Activated CD8-positive, alpha-beta T cell treated with anti-CD3 and anti-CD28 coated beads, Interleukin-2, amount 10 ng/mL, durations not matched to agents 7 days and 5 days (primary cell): ENCODE measurements around the gene NXPH4. TPM values are rescaled to one million over a fixed set of nuclear protein-coding genes. Genes with fewer than 3 reads are reported as not detected.

Experiments used
- ATAC-seq: fragments of 150-1000 bp; cut with Tn5 transposase; one replicate; pipeline ENCODE4 v1.10.0; 2021; ENCODE audit warnings: moderate library complexity
- CTCF ChIA-PET: fragments of 350-600 bp; sonication (Branson Sonifier 250); formaldehyde crosslinking; loops from one replicate; lab custom pipeline; 2021; ENCODE audit warnings: antibody characterized with exemption; lab: Charles Lee
- POLR2A ChIA-PET: fragments of 350-600 bp; sonication (Branson Sonifier 250); formaldehyde crosslinking; loops from one replicate; lab custom pipeline; 2021; ENCODE audit warnings: antibody characterized with exemption; lab: Charles Lee
- DNase-seq: peaks from one replicate; pipeline ENCODE4 v3.0.0-alpha.2; 2020
- H3K27ac Mint-ChIP-seq: one replicate; pipeline ENCODE4 v1.8.0; 2021; ENCODE audit warnings: mild to moderate bottlenecking, mixed read lengths
- H3K27me3 Mint-ChIP-seq: one replicate; pipeline ENCODE4 v1.8.0; 2021; ENCODE audit warnings: low read depth, mixed read lengths
- H3K36me3 Mint-ChIP-seq: one replicate; pipeline ENCODE4 v1.8.0; 2021; ENCODE audit warnings: low read depth, mixed read lengths
- H3K4me1 Mint-ChIP-seq: one replicate; pipeline ENCODE4 v1.8.0; 2021; ENCODE audit warnings: low read depth, mixed read lengths
- H3K4me3 Mint-ChIP-seq: one replicate; pipeline ENCODE4 v1.8.0; 2021; ENCODE audit warnings: mild to moderate bottlenecking, mixed read lengths
- H3K9me3 Mint-ChIP-seq: one replicate; pipeline ENCODE4 v1.8.0; 2022; ENCODE audit warnings: mixed read lengths; ENCODE audit not compliant: insufficient read depth
- total RNA-seq, 2 experiments: library from RNA; stranded (reverse); gene quantifications; one replicate each; pipeline ENCODE4 v1.2.3, GENCODE V29; 2021

Gene NXPH4
- total RNA-seq, 2 experiments from 2014 or later, result 0.39 to 0.40 TPM

DNA sequence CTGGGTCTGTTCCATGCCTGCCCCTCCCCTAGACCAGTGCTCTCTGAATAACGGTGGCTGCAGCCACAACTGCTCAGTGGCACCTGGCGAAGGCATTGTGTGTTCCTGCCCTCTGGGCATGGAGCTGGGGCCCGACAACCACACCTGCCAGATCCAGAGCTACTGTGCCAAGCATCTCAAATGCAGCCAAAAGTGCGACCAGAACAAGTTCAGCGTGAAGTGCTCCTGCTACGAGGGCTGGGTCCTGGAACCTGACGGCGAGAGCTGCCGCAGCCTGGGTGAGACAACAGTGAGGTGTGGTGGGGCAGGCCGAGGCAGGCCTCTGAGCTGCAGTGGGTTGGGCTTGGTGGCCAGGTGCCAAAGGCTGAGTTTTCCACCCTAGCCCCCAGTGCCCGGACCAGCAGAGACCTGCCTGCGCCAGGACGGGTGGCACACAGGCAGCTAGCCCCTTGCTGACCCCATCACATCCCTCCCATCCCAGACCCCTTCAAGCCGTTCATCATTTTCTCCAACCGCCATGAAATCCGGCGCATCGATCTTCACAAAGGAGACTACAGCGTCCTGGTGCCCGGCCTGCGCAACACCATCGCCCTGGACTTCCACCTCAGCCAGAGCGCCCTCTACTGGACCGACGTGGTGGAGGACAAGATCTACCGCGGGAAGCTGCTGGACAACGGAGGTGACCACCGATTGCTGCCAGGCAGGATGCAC, 41.0 kb upstream of the NXPH4 start:
- peak; percentile 45 for ATAC-seq
- DNase-seq, result peak; percentile 55
- no peak overlapping the region for H3K4me3 Mint-ChIP-seq
- no peak overlapping the region for H3K27ac Mint-ChIP-seq
- H3K36me3 Mint-ChIP-seq, result no peaks in the 10 kb centered on the region
- POLR2A ChIA-PET, result no interaction called here
- no peaks in the 10 kb centered on the region for H3K4me1 Mint-ChIP-seq
- CTCF ChIA-PET, result interaction anchor here (0.8 to 9.6 kb wide), 15 partner anchors 10 to 138 kb away, joined by 3 to 85 read pairs (median 4); partner anchors contain the start of genes LRP1, NEMP1 and STAT6
- H3K27me3 Mint-ChIP-seq, result no peaks in the 10 kb centered on the region
- H3K9me3 Mint-ChIP-seq, result no peaks in the 10 kb centered on the region

DNA sequence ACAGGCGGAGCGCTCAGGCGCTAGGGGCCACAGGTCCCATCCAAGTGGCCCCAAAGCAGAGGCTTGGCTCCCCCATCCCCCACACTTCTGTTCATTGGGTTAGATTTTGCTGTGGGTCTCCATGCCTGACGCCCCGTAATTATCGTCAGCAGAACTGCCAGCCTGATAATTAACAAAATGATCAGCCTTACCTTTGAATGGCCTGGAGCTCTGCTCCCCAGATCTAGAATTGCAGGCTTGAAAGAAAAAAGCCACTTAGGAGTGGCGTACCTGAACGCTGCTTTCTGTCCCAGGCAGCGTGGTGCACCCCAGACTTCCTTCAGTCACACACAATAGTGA, 40.5 kb upstream of the NXPH4 start:
- no peak overlapping the region for H3K4me3 Mint-ChIP-seq
- H3K36me3 Mint-ChIP-seq, result no peaks in the 10 kb centered on the region
- no peaks in the 10 kb centered on the region for H3K4me1 Mint-ChIP-seq
- no peak for DNase-seq
- ChIA-PET POLR2A (no interaction called here), CTCF (interaction anchor here (0.8 to 9.6 kb wide), 10 partner anchors 11 to 97 kb away, joined by 3 to 85 read pairs (median 4); partner anchors contain the start of gene NEMP1)
- H3K27me3 Mint-ChIP-seq, result no peaks in the 10 kb centered on the region
- no peak overlapping the region for H3K27ac Mint-ChIP-seq
- no peak for ATAC-seq
- no peaks in the 10 kb centered on the region for H3K9me3 Mint-ChIP-seq

DNA sequence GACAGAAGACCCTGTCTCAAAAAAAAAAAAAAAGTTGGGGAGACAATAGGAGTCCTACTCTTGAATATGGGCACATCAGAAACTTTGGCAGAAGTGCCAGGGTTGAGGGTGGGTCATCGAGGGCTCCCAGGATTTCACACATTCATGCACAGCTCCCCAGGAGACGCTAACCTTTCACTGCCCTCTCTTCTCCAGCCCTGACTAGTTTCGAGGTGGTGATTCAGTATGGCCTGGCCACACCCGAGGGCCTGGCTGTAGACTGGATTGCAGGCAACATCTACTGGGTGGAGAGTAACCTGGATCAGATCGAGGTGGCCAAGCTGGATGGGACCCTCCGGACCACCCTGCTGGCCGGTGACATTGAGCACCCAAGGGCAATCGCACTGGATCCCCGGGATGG, 39.7 kb upstream of the NXPH4 start:
- ChIA-PET POLR2A (no interaction called here), CTCF (interaction anchor here (1.0 to 9.6 kb wide), 4 partner anchors 19 to 62 kb away, joined by 3 to 85 read pairs (median 7); no protein-coding TSS in a partner anchor)
- no peaks in the 10 kb centered on the region for H3K36me3 Mint-ChIP-seq
- no peaks in the 10 kb centered on the region for H3K27me3 Mint-ChIP-seq
- no peak overlapping the region for H3K27ac Mint-ChIP-seq
- H3K4me1 Mint-ChIP-seq, result no peaks in the 10 kb centered on the region
- H3K4me3 Mint-ChIP-seq, result no peak overlapping the region
- no peak for ATAC-seq
- H3K9me3 Mint-ChIP-seq, result no peaks in the 10 kb centered on the region
- no peak for DNase-seq

DNA sequence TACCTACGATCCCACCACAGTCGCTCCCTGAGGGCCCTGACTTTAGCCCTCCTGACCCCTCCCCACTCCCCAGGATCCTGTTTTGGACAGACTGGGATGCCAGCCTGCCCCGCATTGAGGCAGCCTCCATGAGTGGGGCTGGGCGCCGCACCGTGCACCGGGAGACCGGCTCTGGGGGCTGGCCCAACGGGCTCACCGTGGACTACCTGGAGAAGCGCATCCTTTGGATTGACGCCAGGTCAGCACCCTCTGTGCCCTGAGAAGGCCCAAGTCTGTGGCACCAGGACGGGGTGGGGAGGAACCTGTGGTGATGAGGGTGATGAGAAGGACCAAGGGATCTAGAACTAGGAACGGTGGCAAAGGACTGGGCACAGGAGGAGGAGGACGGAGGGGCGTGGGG, 39.2 kb upstream of the NXPH4 start:
- H3K27me3 Mint-ChIP-seq, result no peaks in the 10 kb centered on the region
- ATAC-seq, result no peak
- H3K4me3 Mint-ChIP-seq, result no peak overlapping the region
- H3K27ac Mint-ChIP-seq, result no peak overlapping the region
- no peaks in the 10 kb centered on the region for H3K36me3 Mint-ChIP-seq
- no peaks in the 10 kb centered on the region for H3K9me3 Mint-ChIP-seq
- CTCF ChIA-PET, result interaction anchor here (9.6 kb wide), 1 partner anchor 54 kb away, joined by 85 read pairs; no protein-coding TSS in a partner anchor
- no peaks in the 10 kb centered on the region for H3K4me1 Mint-ChIP-seq
- POLR2A ChIA-PET, result no interaction called here
- no peak for DNase-seq

DNA sequence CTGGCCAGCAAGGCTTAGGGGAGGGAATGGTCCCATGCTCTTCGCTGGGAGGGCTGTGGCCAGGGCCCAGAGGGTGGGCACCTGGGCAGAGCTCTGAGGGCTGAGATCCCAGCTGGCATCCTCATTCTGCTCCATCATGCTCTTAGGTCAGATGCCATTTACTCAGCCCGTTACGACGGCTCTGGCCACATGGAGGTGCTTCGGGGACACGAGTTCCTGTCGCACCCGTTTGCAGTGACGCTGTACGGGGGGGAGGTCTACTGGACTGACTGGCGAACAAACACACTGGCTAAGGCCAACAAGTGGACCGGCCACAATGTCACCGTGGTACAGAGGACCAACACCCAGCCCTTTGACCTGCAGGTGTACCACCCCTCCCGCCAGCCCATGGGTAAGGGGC, 38.4 kb upstream of the NXPH4 start:
- ChIA-PET CTCF (no interaction called here), POLR2A (interaction anchor here (0.6 to 1.3 kb wide), 2 partner anchors 67 to 721 kb away, joined by 3 read pairs; partner anchors contain the start of gene STAT6)
- H3K36me3 Mint-ChIP-seq, result no peaks in the 10 kb centered on the region
- H3K9me3 Mint-ChIP-seq, result no peaks in the 10 kb centered on the region
- no peak overlapping the region for H3K4me3 Mint-ChIP-seq
- no peak overlapping the region for H3K27ac Mint-ChIP-seq
- no peaks in the 10 kb centered on the region for H3K27me3 Mint-ChIP-seq
- peaks cover 5% of the 10 kb centered on the region for H3K4me1 Mint-ChIP-seq
- no peak for DNase-seq
- no peak for ATAC-seq

DNA sequence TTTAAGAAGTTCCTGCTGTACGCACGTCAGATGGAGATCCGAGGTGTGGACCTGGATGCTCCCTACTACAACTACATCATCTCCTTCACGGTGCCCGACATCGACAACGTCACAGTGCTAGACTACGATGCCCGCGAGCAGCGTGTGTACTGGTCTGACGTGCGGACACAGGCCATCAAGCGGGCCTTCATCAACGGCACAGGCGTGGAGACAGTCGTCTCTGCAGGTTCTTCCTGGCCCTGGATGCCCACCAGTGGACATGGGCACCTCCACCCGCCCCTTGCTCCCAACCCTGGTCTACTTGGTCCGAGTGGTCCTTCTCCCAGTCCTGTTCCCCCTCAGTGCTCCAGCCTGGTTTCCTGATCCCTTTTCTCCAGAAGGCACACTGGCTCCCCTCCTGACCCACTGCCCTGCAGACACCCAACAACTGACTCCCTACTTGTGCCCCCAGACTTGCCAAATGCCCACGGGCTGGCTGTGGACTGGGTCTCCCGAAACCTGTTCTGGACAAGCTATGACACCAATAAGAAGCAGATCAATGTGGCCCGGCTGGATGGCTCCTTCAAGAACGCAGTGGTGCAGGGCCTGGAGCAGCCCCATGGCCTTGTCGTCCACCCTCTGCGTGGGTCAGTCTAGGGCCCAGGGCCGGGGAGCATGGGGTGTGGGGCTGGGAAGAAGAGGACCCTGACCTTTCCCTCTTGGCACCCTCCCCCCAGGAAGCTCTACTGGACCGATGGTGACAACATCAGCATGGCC, 37.1 kb upstream of the NXPH4 start:
- H3K27ac Mint-ChIP-seq, result no peak overlapping the region
- no peaks in the 10 kb centered on the region for H3K9me3 Mint-ChIP-seq
- H3K27me3 Mint-ChIP-seq, result no peaks in the 10 kb centered on the region
- DNase-seq (no peak), ATAC-seq (no peak)
- no peaks in the 10 kb centered on the region for H3K36me3 Mint-ChIP-seq
- POLR2A ChIA-PET, result interaction anchor here (0.6 to 1.3 kb wide), 2 partner anchors 18 to 68 kb away, joined by 3 read pairs; partner anchors contain the start of gene STAT6
- CTCF ChIA-PET, result interaction anchor here (2.0 kb wide), 1 partner anchor 110 kb away, joined by 7 read pairs; no protein-coding TSS in a partner anchor
- no peak overlapping the region for H3K4me3 Mint-ChIP-seq
- peaks cover 5% of the 10 kb centered on the region for H3K4me1 Mint-ChIP-seq

DNA sequence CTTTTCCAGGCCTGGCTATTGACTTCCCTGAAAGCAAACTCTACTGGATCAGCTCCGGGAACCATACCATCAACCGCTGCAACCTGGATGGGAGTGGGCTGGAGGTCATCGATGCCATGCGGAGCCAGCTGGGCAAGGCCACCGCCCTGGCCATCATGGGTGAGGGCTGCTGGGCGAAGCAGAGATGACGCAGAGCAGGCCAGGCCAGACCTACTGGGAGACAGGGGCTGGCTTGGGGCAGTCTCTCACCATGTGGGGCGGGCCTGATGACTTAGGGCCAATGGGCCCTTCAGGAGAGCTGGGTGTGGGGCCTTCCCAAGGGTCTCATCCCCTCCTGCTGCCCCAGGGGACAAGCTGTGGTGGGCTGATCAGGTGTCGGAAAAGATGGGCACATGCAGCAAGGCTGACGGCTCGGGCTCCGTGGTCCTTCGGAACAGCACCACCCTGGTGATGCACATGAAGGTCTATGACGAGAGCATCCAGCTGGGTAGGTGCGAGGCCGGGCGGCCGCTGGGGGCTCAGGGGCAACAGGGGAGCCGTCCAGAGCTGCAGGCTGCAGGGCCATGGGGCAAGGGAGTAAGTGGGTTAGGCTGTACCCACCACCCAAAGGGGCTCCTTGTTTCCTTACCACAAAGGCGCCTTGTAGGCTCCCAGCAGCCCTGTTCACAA, 36.1 kb upstream of the NXPH4 start:
- Mint-ChIP-seq H3K4me1 (peaks cover 5% of the 10 kb centered on the region), H3K9me3 (no peaks in the 10 kb centered on the region), H3K27ac (no peak overlapping the region), H3K4me3 (no peak overlapping the region), H3K27me3 (no peaks in the 10 kb centered on the region), H3K36me3 (no peaks in the 10 kb centered on the region)
- ATAC-seq (no peak), DNase-seq (no peak)
- ChIA-PET POLR2A (interaction anchor here (0.6 kb wide), 1 partner anchor 17 kb away, joined by 3 read pairs; no protein-coding TSS in a partner anchor), CTCF (interaction anchor here (1.5 to 10.4 kb wide), 3 partner anchors 58 to 111 kb away, joined by 4 to 178 read pairs (median 7); partner anchors contain the start of gene LRP1)

DNA sequence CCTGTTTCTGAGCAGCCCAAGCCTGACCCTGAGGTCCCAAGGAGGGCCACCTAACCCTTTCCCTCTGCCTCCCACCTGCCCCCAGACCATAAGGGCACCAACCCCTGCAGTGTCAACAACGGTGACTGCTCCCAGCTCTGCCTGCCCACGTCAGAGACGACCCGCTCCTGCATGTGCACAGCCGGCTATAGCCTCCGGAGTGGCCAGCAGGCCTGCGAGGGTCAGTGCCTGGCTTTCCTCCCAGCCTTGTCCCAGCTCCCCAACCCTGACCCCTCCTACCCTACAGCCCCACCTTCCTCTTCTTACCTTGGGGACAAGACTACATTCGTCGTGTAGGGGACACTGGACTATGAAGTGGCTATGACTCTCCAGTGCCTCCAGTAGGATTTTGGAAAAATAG, 35.5 kb upstream of the NXPH4 start:
- H3K4me1 Mint-ChIP-seq, result peaks cover 5% of the 10 kb centered on the region
- no peak overlapping the region for H3K27ac Mint-ChIP-seq
- no peak for ATAC-seq
- ChIA-PET POLR2A (no interaction called here), CTCF (interaction anchor here (1.0 to 10.4 kb wide), 4 partner anchors 58 to 170 kb away, joined by 3 to 178 read pairs (median 6); partner anchors contain the start of gene LRP1)
- no peak for DNase-seq
- H3K9me3 Mint-ChIP-seq, result no peaks in the 10 kb centered on the region
- no peaks in the 10 kb centered on the region for H3K36me3 Mint-ChIP-seq
- H3K27me3 Mint-ChIP-seq, result no peaks in the 10 kb centered on the region
- no peak overlapping the region for H3K4me3 Mint-ChIP-seq

DNA sequence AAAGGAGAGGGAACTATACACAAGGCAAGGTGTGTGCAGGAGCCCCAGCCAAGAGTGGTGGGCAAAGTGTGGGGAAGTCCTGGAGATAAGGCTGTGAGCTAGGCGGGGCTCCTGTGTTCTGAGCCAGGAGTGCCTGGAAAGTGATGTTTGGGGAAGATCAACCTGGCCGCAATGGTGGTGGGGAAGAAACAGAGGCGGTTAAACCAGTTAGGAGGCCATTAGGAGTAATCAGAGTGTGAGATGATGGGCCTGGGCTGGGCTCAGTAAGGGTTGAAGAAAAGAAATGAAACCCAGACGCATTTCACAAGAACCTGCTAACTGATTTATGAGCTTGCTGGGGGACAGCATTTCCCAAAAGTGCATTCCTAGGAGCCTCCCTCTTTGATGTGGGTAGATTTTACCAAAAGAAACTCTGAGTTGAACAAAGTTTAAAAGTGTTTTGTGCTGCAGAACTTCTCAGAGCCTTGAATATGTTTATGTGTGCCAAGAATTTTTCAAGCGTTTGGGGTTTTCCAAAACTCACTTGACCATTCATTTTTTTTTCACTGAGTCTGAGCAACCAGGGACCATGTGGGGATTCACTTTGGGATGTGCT, 34.9 kb upstream of the NXPH4 start:
- Mint-ChIP-seq H3K4me3 (no peak overlapping the region), H3K27me3 (no peaks in the 10 kb centered on the region), H3K4me1 (peaks cover 5% of the 10 kb centered on the region), H3K36me3 (no peaks in the 10 kb centered on the region), H3K9me3 (no peaks in the 10 kb centered on the region), H3K27ac (no peak overlapping the region)
- DNase-seq (no peak), ATAC-seq (no peak)
- POLR2A ChIA-PET, result no interaction called here
- CTCF ChIA-PET, result interaction anchor here (0.7 to 10.4 kb wide), 9 partner anchors 12 to 170 kb away, joined by 3 to 178 read pairs (median 4); partner anchors contain the start of genes LRP1, NEMP1 and STAT6

DNA sequence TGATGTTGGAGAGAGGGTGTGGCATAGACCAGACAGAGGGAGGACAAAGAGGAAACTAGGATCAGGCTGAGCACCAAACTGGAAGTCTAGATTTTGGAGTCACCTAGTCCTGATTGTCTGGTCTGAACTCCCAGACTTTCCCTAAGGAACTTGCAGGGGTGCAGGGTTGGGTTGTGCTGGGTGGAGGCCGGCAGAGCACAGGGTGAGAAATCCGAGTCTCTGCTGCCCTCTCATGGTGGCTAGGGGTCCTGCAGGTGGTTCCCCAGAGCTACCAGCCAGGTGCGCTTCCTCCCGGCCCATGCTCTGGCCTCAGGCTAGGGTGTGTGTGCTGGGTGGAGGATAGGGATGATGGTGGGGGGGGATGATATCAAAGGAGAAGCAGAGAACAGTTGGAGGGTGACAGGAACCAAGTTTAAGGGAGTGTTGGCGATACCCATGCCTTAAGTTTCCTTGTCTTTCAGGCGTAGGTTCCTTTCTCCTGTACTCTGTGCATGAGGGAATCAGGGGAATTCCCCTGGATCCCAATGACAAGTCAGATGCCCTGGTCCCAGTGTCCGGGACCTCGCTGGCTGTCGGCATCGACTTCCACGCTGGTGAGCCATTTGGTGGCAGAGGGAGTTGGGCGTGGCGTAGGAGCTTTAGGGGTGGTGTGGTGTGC, 33.5 kb upstream of the NXPH4 start:
- no peaks in the 10 kb centered on the region for H3K36me3 Mint-ChIP-seq
- POLR2A ChIA-PET, result no interaction called here

More for the DNA sequence above, 33.5 kb upstream of the NXPH4 start:
- DNase-seq (peak; percentile 87), ATAC-seq (peak; percentile 96)
- no peak overlapping the region for H3K27ac Mint-ChIP-seq
- H3K4me3 Mint-ChIP-seq, result no peak overlapping the region
- H3K4me1 Mint-ChIP-seq, result peaks cover 5% of the 10 kb centered on the region
- H3K9me3 Mint-ChIP-seq, result no peaks in the 10 kb centered on the region
- no peaks in the 10 kb centered on the region for H3K27me3 Mint-ChIP-seq
- CTCF ChIA-PET, result interaction anchor here (0.6 to 10.4 kb wide), 22 partner anchors 9 to 425 kb away, joined by 3 to 178 read pairs (median 4); partner anchors contain the start of genes LRP1, NEMP1, SHMT2 and STAT6
